Measurements from ENCODE around the gene RAC2.
"Not testable (repeated sequence)": the region's sequence is repeated elsewhere in the genome, so short reads cannot be mapped to it uniquely, and the experiment has no call there.

Gene RAC2

GRCh38 chr22:37233371-37233750 is 10.7 kb downstream of the RAC2 start:
- DNase-seq: not testable (repeated sequence)

GRCh38 chr22:37232140-37232998 is 11.7 kb downstream of the RAC2 start:
- peak; percentile 63 for DNase-seq

- DNase-seq: peak; percentile 83
Observed at GRCh38 chr22:37231406-37232139, 12.5 kb downstream of the RAC2 start.

GRCh38 chr22:37230673-37231405 is 13.2 kb downstream of the RAC2 start:
- peak; percentile 89 for DNase-seq

- DNase-seq: peak; percentile 96
Observed at GRCh38 chr22:37229805-37230672, 14.0 kb downstream of the RAC2 start.

GRCh38 chr22:37229012-37229804 is 14.9 kb downstream of the RAC2 start:
- DNase-seq: peak; percentile 74

GRCh38 chr22:37228106-37229011 is 15.7 kb downstream of the RAC2 start:
- DNase-seq: peak; percentile 81

- DNase-seq: no peak
Observed at GRCh38 chr22:37226514-37226913, 17.6 kb downstream of the RAC2 start.

- DNase-seq: no peak
Observed at GRCh38 chr22:37226087-37226486, 18.0 kb downstream of the RAC2 start.

GRCh38 chr22:37225481-37225880 is 18.6 kb downstream of the RAC2 start:
- DNase-seq: no peak

GRCh38 chr22:37224757-37225420 is 19.2 kb downstream of the RAC2 start:
- DNase-seq: no peak

- DNase-seq: no peak
Observed at GRCh38 chr22:37223965-37224551, 20.0 kb downstream of the RAC2 start.

GRCh38 chr22:37222440-37222971 is 21.6 kb downstream of the RAC2 start:
- peak; percentile 77 for DNase-seq

- no peak for DNase-seq
Observed at GRCh38 chr22:37221424-37222333, 22.4 kb downstream of the RAC2 start.

- no peak for DNase-seq
Observed at GRCh38 chr22:37220543-37220981, 23.5 kb downstream of the RAC2 start.

GRCh38 chr22:37219533-37219932 is 24.5 kb downstream of the RAC2 start:
- no peak for DNase-seq

- DNase-seq: peak; percentile 90
Observed at GRCh38 chr22:37218771-37219411, 25.2 kb downstream of the RAC2 start.

- no peak for DNase-seq
Observed at GRCh38 chr22:37218399-37218770, 25.7 kb downstream of the RAC2 start.

Data from activated effector memory CD4-positive, alpha-beta T cell treated with anti-CD3 and anti-CD28 coated beads, Interleukin-2, amount 50 U/mL, for 16 hours (primary cell).